ENCODE results near the gene CTNNA2.

The CTNNA2 gene

GRCh38 chr2:79861059-79861374 is 348.2 kb downstream of the CTNNA2 start:
- no peak for DNase-seq

GRCh38 chr2:79862756-79863155 is 349.9 kb downstream of the CTNNA2 start:
- no peak for DNase-seq

GRCh38 chr2:79872656-79873055 is 359.8 kb downstream of the CTNNA2 start:
- DNase-seq: no peak

DNA sequence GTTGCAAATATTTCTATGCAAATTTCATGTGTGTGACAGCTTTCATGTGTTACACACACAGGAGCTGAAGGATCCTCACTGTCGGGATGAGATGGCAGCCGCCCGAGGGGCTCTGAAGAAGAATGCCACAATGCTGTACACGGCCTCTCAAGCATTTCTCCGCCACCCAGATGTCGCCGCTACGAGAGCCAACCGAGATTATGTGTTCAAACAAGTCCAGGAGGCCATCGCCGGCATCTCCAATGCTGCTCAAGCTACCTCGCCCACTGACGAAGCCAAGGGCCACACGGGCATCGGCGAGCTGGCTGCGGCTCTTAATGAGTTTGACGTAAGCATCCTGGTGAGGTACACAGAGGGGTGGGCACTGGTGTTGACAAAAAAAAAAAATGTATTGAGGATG is 361.2 kb downstream of the CTNNA2 start:
- DNase-seq: no peak

GRCh38 chr2:79876430-79876829 is 363.6 kb downstream of the CTNNA2 start:
- DNase-seq: no peak

GRCh38 chr2:79882548-79882947 is 369.7 kb downstream of the CTNNA2 start:
- no peak for DNase-seq

- peak; percentile 17 for DNase-seq
These were observed 375.0 kb downstream of the CTNNA2 start for GRCh38 chr2:79887747-79888374.

- DNase-seq: no peak
These were observed 379.3 kb downstream of the CTNNA2 start for GRCh38 chr2:79892123-79892522.

- no peak for DNase-seq
These were observed 386.3 kb downstream of the CTNNA2 start for GRCh38 chr2:79899196-79899595.

DNA sequence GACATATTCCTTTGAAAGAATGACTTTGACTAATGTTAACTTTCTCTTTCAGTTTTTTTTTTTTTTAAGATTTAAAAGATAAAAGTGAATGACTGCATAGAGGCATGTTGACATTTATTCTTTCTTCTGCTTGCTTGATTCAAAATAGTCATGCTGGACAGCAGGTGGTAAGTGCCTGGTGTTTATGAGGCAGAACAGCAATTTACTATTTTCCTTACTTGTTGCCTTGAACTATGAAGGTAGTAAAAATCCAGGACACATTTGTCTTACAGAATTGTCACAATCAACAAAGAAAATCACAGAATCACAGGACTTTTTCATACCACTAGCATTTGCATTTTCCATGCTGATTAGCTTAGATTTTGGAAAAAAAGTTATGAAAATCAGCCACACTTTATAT is 388.3 kb downstream of the CTNNA2 start:
- DNase-seq: no peak

DNA sequence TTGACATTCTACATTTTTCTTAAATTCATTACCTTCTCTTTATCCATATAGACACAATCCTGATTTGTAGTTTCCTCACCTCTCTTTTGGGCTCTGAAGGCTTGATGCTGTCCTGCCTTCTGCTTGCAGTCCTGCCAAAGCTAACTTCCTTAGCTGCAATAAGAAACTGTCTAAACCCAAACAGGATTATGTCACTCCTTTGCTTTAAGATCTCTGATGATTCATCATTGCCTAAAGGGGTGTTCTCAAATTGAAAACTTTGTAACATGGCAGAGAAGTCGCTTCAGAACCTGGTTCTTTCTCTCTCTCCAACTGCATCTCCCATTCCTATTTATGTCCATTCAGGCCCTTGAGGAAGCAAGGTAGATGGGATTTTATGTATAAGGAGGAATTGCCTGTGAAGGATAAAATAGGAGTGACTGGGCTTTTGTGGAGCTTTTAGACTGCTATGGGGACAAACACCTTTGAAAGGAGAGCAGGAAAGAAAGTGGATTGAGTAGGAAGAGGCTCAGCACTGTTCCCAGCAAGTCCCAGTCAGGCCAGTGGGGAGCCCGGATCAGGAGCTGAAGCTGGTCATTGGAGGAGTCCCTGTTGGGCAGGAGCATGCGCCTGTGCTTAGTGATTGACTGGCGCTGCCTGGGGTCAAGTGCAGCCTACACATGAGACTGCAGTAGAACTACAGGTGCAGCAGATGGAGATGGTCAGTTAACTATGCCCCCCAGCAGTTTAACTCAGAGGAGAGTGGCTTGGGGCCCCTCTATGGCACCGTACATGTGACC is 390.6 kb downstream of the CTNNA2 start:
- DNase-seq: no peak

- no peak for DNase-seq
These were observed 393.5 kb downstream of the CTNNA2 start for GRCh38 chr2:79906139-79906890.

DNA sequence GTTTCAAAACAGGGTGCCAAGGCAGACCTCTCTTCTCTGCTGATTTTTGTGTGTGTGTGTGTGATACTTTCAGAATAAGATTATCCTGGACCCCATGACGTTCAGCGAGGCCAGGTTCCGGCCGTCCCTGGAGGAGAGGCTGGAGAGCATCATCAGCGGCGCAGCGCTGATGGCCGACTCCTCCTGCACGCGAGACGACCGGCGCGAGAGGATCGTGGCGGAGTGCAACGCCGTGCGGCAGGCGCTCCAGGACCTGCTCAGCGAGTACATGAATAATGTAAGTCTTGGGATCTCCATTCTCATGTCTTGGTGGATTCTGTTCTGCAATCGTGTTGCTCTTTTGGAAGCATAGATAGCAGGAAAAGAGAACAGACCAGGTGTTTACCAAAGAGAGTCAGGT is 396.7 kb downstream of the CTNNA2 start:
- DNase-seq: no peak

DNA sequence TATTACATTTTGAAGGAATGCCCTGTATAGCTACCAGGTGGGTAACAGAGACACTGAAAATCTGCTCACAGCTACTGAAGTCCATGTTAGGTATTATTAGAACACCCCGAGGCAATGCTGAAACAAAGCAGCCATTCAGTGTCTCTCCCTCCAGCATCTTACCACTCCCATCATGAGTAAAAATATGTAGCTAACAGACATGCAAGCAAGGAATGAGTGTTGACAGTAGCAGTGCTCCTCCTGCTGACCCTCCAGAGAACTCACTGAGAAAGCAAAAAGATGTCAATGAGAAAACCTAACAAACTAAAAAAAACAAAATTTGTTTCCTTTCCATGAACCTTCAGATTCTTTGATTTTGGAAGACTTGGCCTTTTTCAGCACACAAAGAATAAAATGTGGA is 397.8 kb downstream of the CTNNA2 start:
- no peak for DNase-seq

GRCh38 chr2:79915455-79915854 is 402.6 kb downstream of the CTNNA2 start:
- DNase-seq: no peak

DNA sequence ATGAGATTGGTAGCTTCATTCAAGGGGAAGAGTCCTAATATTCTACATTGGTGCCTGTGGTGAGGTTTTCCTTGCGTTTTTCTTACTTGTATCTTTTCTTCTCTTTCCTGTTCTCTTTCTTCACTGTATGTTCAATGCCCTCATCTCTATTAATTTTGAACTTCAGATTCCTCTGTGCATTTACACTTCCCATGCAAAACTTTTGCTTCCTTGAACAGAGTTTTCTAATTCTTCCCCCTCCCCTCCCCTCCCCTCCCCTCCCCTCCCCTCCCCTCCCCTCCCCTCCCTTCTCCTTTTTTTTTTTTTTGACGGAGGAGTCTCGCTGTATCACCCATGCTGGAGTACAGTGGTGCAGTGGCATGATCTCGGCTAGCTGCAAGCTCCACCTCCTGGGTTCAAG is 403.4 kb downstream of the CTNNA2 start:
- DNase-seq: no peak

DNA sequence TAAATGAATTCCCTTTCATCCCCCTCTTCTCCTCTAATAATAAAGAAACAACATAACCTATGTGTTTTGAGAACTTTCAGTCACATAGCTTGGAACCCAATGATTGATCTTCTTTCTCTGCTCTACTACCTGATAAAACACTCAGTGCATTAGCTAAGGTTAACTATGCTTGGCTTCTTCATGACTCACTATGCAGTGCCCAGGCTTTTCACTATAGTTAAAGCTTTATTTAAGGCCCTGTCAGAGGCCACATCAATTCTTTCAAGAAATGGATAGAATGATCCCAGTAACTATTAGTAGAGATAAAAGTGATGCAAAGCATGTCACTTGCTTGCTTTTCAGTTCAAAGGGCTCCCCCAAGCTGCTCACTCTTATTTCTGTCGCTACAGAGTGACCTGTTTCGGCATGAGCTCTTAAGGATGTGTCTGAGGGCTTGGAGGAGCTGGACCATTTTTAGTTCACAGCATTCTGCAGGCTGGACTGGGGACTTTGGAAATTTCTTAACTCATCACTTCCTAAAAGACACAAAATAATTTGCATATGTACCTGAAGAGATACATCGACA is 407.7 kb downstream of the CTNNA2 start:
- DNase-seq: no peak

GRCh38 chr2:79929624-79930023 is 416.8 kb downstream of the CTNNA2 start:
- DNase-seq: no peak

GRCh38 chr2:79935046-79935732 is 422.3 kb downstream of the CTNNA2 start:
- no peak for DNase-seq

DNA sequence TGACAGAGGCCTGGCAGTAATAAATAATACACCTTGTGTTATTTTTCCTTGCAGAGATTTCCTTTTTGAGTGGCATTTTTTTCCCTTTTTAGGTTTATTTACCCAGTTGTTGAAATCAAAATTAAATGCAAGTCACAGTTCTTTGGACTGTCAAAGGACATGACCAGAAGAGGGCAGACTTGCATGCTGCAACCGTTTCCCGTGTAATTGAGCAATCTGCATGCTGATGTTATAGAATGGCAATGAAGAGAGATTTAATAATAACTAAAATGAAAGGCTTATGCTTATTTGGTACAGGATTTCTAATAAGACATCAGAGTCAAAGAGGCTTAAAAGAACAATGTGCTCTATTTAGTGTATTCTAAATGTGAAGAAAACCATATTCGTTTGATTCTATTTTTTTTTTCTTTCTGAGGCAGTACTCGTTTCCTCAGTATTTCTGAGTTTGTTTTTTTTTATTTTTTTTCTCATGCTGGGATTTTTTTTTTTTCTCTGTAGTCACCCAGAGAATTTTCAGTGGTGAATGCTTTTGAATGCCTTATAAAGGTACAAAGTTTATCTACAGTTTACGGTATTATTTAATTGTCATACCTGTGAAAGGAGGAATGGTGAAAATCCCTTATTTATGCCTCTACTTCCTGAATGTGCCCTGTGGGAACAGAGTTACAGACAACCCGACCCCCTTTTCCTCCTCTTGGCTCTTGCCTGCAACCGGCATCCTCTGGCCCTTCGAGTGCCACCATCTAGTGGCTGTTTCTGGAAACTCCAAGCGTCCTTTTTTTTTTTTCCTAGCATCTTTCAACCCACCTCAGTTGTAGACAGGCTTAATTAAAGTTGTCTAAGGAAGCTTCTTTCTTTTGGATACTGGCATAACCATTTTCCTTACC is 423.2 kb downstream of the CTNNA2 start:
- peak; percentile 6 for DNase-seq

GRCh38 chr2:79936715-79937114 is 423.9 kb downstream of the CTNNA2 start:
- no peak for DNase-seq

DNA sequence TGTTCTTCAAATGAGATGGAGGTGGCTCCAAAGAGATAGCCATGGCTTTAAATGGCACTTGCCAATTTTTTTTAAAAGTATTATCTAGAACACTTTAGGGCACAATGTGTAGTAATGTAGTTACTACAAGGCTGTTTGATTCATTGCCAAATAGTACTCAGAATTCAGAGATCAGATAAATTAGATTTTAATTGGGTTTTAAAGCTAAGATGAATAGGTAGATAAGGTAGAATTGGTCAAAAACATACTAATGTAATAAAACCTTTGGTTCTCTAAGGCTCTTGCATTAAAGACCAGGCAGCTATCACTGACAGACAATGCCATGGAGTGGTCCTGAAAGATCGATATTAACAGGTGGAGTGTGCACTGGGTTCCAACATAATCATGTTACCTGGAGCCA is 425.8 kb downstream of the CTNNA2 start:
- no peak for DNase-seq

All from CD4-positive, alpha-beta T cell treated with Interleukin-12 subunit alpha and Interleukin-12 subunit beta, for 1 hour (primary cell).